CD4-positive, alpha-beta memory T cell (primary cell): ENCODE data around the gene SLC7A14. TPM values are rescaled to one million over a fixed set of nuclear protein-coding genes. Genes with fewer than 3 reads are reported as not detected.

Experiments used
- CTCF ChIA-PET: fragments of 350-600 bp; sonication (Branson Sonifier 250); formaldehyde crosslinking; loops from one replicate; lab custom pipeline; 2021; ENCODE audit warnings: inconsistent platforms; ENCODE audit not compliant: partially characterized antibody; lab: Charles Lee
- POLR2A ChIA-PET: fragments of 350-600 bp; sonication (Branson Sonifier 250); formaldehyde crosslinking; loops from one replicate; lab custom pipeline; 2021; ENCODE audit not compliant: partially characterized antibody; lab: Charles Lee
- DNase-seq, 5 donors: peaks; one replicate each; pipeline versions ENCODE4 v3.0.0 to v3.0.0-alpha.2; 2020 to 2022; ENCODE audit warnings: mixed read lengths in 1 of 5
- H3K27ac ChIP-seq: one replicate; pipeline ENCODE4 v1.7.0; 2013; ENCODE audit warnings: low read depth, low read length
- H3K27me3 ChIP-seq: 2 replicates; pipeline ENCODE4 v1.7.0; 2013; ENCODE audit warnings: mild to moderate bottlenecking, low read length, moderate library complexity; ENCODE audit not compliant: insufficient read depth
- H3K36me3 ChIP-seq: 2 replicates; pipeline ENCODE4 v1.7.0; 2013; ENCODE audit warnings: mild to moderate bottlenecking, low read length, moderate library complexity; ENCODE audit not compliant: insufficient read depth
- H3K4me1 ChIP-seq: 2 replicates; pipeline ENCODE4 v1.7.0; 2013; ENCODE audit warnings: mild to moderate bottlenecking, low read length, moderate library complexity; ENCODE audit not compliant: insufficient read depth
- H3K4me3 ChIP-seq, 2 donors: one replicate each; pipeline ENCODE4 v1.7.0; 2013; ENCODE audit warnings: low read length in 2 of 2, mild to moderate bottlenecking in 1 of 2
- H3K9me3 ChIP-seq, 2 donors: one replicate each; pipeline ENCODE4 v1.7.0; 2013; ENCODE audit warnings: low read length in 2 of 2, control low read depth in 1 of 2; ENCODE audit not compliant: control insufficient read depth in 1 of 2
- H3K27ac Mint-ChIP-seq, 7 donors: one replicate each; pipeline ENCODE4 v1.8.0; 2020 to 2021; ENCODE audit warnings: mixed read lengths in 7 of 7, mild to moderate bottlenecking in 6 of 7, inconsistent platforms in 3 of 7, moderate library complexity in 3 of 7
- H3K27me3 Mint-ChIP-seq, 2 donors: one replicate each; pipeline ENCODE4 v1.8.0; 2020 to 2021; ENCODE audit warnings: mixed read lengths in 2 of 2
- H3K36me3 Mint-ChIP-seq, 2 donors: one replicate each; pipeline ENCODE4 v1.8.0; 2020 to 2021; ENCODE audit warnings: mixed read lengths in 2 of 2, inconsistent platforms in 1 of 2, mild to moderate bottlenecking in 1 of 2
- H3K4me1 Mint-ChIP-seq, 4 donors: one replicate each; pipeline ENCODE4 v1.8.0; 2020 to 2021; ENCODE audit warnings: mixed read lengths in 4 of 4, mild to moderate bottlenecking in 1 of 4
- H3K4me3 Mint-ChIP-seq, 8 donors: one replicate each; pipeline ENCODE4 v1.8.0; 2020 to 2021; ENCODE audit warnings: mixed read lengths in 8 of 8, mild to moderate bottlenecking in 7 of 8, moderate library complexity in 6 of 8, inconsistent platforms in 3 of 8
- H3K9me3 Mint-ChIP-seq, 8 donors: one replicate each; pipeline ENCODE4 v1.8.0; 2020 to 2021; ENCODE audit warnings: mixed read lengths in 8 of 8, mild to moderate bottlenecking in 5 of 8, inconsistent platforms in 3 of 8, moderate library complexity in 1 of 8
- intact Hi-C: fragments of 100-400 bp; cut with micrococcal nuclease; formaldehyde crosslinking; loops from one replicate; pipeline ENCODE4 v1.15.1; 2023
- polyA plus RNA-seq, 2 donors: library from polyadenylated mRNA; unstranded; fragments of 300-500 nt; fragmentation: Illumina TruSeq; gene quantifications; one replicate each; pipeline ENCODE4 v1.2.3, GENCODE V29; 2021
- total RNA-seq, 2 experiments: library from RNA; stranded (reverse); gene quantifications; one replicate each; pipeline ENCODE4 v1.2.3, GENCODE V29; 2021

Gene SLC7A14
- total and polyA plus RNA-seq, 4 experiments from 2014 or later, result not detected

DNA sequence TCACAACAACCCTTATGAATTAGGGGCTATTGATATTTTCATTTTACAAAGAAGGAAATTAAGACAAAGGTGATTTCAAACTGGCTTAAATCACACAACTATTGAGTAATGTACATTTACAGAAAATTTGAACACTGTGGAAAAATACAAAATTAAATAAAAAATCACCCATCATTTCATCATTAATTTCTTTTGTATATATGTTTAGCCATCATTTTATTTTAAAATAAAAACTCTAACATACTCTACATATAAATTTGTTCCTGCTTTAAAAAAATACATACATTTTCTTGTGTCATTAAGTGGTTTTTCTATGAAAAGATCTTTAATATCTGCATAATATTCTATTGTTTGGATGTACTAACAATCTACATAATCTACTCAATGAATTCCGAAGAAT lies 147.0 kb downstream of the SLC7A14 start:
- CTCF ChIA-PET, result no interaction called here
- Histone ChIP-seq H3K27ac (no peak overlapping the region), H3K4me3 (no peak overlapping the region), H3K4me1 (no peaks in the 10 kb centered on the region), H3K27me3 (no peaks in the 10 kb centered on the region), H3K36me3 (no peaks in the 10 kb centered on the region), H3K9me3 (no peaks in the 10 kb centered on the region)
- Mint-ChIP-seq H3K4me3 (no peak overlapping the region), H3K4me1 (no peaks in the 10 kb centered on the region), H3K27ac (no peak overlapping the region), H3K9me3 (no peaks in the 10 kb centered on the region), H3K27me3 (peaks cover 15 to 16% of the 10 kb centered on the region in 2 donors), H3K36me3 (no peaks in the 10 kb centered on the region)
- no peak for DNase-seq
- intact Hi-C loops, result no loop called here
- POLR2A ChIA-PET, result no interaction called here

DNA sequence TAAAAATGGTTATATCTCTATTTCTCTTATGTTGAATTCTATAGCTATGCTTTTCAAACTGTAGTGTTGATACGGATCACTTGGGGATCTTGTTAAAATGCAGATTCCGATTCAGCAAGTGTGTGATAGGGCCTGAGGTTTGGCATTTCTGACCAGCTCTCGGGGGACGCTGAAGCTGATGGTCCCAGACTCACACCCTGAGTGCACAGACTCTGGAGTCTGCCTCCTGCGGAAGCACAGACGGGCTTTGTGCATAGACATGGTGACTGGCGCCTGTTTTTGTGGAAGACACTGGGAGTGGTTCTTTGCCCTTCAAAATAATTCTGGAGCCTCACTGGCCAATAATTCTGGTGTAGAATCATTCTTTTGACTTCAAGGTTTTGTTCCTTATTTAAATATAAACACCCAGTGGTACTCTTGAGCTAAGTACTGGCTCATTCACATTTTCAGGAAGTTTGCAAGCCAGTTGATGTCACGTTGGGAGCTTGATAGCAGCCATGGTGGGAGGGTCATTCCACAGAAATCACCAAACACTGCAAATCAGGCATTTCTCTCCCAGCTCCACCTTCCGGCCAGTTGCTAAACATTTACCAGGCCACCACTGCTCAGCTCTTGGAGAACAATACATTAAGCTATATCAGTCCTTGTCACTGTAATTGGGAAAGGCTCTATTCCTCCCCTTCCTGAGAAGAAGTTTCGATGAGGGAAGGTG lies 148.0 kb downstream of the SLC7A14 start:
- POLR2A ChIA-PET, result no interaction called here
- Histone ChIP-seq H3K27ac (no peak overlapping the region), H3K9me3 (no peaks in the 10 kb centered on the region), H3K4me1 (no peaks in the 10 kb centered on the region), H3K27me3 (no peaks in the 10 kb centered on the region), H3K4me3 (no peak overlapping the region), H3K36me3 (no peaks in the 10 kb centered on the region)
- Mint-ChIP-seq H3K27me3 (peaks cover 15 to 16% of the 10 kb centered on the region in 2 donors), H3K36me3 (no peaks in the 10 kb centered on the region), H3K9me3 (no peaks in the 10 kb centered on the region), H3K27ac (no peak overlapping the region), H3K4me1 (no peaks in the 10 kb centered on the region), H3K4me3 (no peak overlapping the region)
- CTCF ChIA-PET, result no interaction called here
- no peak for DNase-seq
- intact Hi-C loops, result no loop called here

DNA sequence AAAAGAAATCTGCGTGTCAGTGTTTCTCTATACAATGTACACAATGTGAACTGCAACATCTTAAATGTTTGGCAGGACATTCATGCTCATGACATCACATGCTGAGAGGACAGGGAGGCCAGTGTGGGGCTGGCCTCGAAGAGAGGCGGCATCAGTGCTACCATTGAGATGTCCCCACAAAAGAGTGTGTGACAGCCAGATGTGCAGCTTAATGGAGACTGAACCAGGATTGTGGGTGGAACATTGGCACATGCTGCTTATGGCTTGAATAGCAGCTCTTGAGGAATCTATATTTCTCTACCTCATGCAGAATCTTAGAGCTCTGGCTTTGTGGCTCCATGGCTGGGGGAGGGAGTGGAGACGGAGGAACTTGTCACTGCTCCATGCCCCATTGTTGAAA lies 148.7 kb downstream of the SLC7A14 start:
- Histone ChIP-seq H3K27ac (no peak overlapping the region), H3K4me1 (no peaks in the 10 kb centered on the region), H3K4me3 (no peak overlapping the region), H3K9me3 (no peaks in the 10 kb centered on the region), H3K27me3 (no peaks in the 10 kb centered on the region), H3K36me3 (no peaks in the 10 kb centered on the region)
- no peak for DNase-seq
- POLR2A ChIA-PET, result no interaction called here
- Mint-ChIP-seq H3K4me1 (no peaks in the 10 kb centered on the region), H3K4me3 (no peak overlapping the region), H3K27ac (no peak overlapping the region), H3K36me3 (no peaks in the 10 kb centered on the region), H3K27me3 (peaks cover 10 to 16% of the 10 kb centered on the region in 2 donors), H3K9me3 (no peaks in the 10 kb centered on the region)
- intact Hi-C loops, result no loop called here
- CTCF ChIA-PET, result no interaction called here

DNA sequence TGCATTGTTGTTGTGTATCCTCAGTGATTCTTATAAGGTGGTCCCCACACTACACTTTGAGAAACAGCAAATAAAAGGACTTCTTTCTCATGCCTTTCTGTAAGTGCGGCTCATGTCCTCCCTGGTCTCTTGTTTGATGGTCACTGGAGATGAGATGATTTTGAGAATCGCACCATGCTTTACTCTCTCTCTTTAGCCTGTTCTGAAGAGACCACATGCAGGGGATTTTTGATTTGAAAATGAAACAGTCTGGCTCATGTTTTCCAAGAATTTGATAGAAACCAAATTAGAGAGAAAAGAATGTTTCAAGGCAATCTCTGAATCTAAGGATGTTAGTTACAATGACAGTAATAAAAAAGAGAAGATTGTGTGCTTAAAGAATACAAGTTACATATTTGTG lies 149.2 kb downstream of the SLC7A14 start:
- no peaks in the 10 kb centered on the region for H3K36me3 ChIP-seq
- Mint-ChIP-seq H3K27me3 (peaks cover 6 to 16% of the 10 kb centered on the region in 2 donors), H3K4me1 (no peaks in the 10 kb centered on the region), H3K4me3 (no peak overlapping the region), H3K36me3 (no peaks in the 10 kb centered on the region), H3K9me3 (no peaks in the 10 kb centered on the region), H3K27ac (no peak overlapping the region)
- CTCF ChIA-PET, result no interaction called here
- no peak overlapping the region for H3K27ac ChIP-seq
- intact Hi-C loops, result no loop called here
- no peaks in the 10 kb centered on the region for H3K27me3 ChIP-seq
- no peak for DNase-seq
- H3K4me3 ChIP-seq, result no peak overlapping the region
- POLR2A ChIA-PET, result no interaction called here
- H3K4me1 ChIP-seq, result no peaks in the 10 kb centered on the region
- no peaks in the 10 kb centered on the region for H3K9me3 ChIP-seq

DNA sequence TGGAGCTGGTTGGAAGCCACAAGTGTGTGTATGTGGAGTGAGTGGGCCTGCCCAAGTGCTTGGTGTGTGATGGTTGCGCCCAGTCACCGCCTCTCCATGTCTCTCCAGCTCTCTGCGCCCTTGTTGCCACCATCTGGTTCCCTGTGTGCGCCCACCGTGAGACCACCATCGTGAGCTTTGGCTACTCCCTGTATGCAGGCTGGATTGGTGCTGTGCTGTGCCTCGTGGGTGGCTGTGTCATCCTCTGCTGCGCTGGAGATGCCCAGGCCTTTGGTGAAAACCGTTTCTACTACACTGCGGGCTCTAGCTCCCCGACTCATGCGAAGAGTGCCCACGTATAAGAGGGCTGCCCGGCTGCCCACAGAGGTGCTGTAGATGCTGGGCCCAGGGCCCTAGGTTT lies 153.5 kb downstream of the SLC7A14 start:
- no peaks in the 10 kb centered on the region for H3K9me3 Mint-ChIP-seq
- no peaks in the 10 kb centered on the region for H3K36me3 ChIP-seq
- no peak overlapping the region for H3K27ac Mint-ChIP-seq
- intact Hi-C loops, result no loop called here
- POLR2A ChIA-PET, result interaction anchor here (0.7 kb wide), 1 partner anchor 438 kb away, joined by 3 read pairs; the partner anchor contains the start of gene RPL22L1
- H3K9me3 ChIP-seq, result no peaks in the 10 kb centered on the region
- peaks cover 1 to 2% of the 10 kb centered on the region in 2 donors for H3K27me3 Mint-ChIP-seq
- no peak for DNase-seq
- CTCF ChIA-PET, result interaction anchor here (3.9 kb wide), 1 partner anchor 18 kb away, joined by 20 read pairs; no protein-coding TSS in a partner anchor
- peaks cover 12% of the 10 kb centered on the region for H3K4me1 ChIP-seq
- H3K27me3 ChIP-seq, result no peaks in the 10 kb centered on the region
- H3K4me1 Mint-ChIP-seq, result peaks cover 9 to 21% (median 14%) of the 10 kb centered on the region in 4 donors
- H3K36me3 Mint-ChIP-seq, result no peaks in the 10 kb centered on the region
- H3K27ac ChIP-seq, result no peak overlapping the region
- H3K4me3 ChIP-seq, result no peak overlapping the region
- no peak overlapping the region for H3K4me3 Mint-ChIP-seq

DNA sequence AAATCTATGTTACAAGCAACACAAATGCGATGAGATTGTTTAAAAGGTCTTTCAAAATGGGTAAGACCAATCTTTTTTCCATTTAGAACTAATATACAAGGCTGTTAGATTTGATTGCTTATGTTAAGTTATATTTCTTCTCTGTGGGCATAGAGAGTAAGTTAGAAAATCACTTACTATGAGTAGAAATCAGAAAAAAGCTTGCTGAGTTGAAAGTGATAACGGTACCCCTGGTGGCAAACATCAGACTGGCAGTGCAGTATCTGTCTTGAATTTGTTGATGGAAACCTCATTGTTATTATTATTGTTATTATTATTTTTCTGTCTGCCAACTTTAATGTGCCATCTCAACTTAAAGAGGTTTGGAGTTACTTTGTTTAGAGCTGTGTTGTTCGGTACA lies 154.8 kb downstream of the SLC7A14 start:
- intact Hi-C loops, result no loop called here
- Histone ChIP-seq H3K36me3 (no peaks in the 10 kb centered on the region), H3K9me3 (no peaks in the 10 kb centered on the region), H3K27ac (no peak overlapping the region), H3K4me3 (no peak overlapping the region), H3K27me3 (no peaks in the 10 kb centered on the region), H3K4me1 (peaks cover 12% of the 10 kb centered on the region)
- H3K36me3 Mint-ChIP-seq, result no peaks in the 10 kb centered on the region
- no peak for DNase-seq
- H3K4me3 Mint-ChIP-seq, result no peak overlapping the region
- POLR2A ChIA-PET, result no interaction called here
- no peak overlapping the region for H3K27ac Mint-ChIP-seq
- H3K9me3 Mint-ChIP-seq, result no peaks in the 10 kb centered on the region
- H3K27me3 Mint-ChIP-seq, result peaks cover 0 to 2% of the 10 kb centered on the region in 2 donors
- CTCF ChIA-PET, result interaction anchor here (1.8 to 3.9 kb wide), 2 partner anchors 13 to 16 kb away, joined by 4 to 20 read pairs; partner anchors contain the start of gene CLDN11
- peaks cover 9 to 21% (median 14%) of the 10 kb centered on the region in 4 donors for H3K4me1 Mint-ChIP-seq

DNA sequence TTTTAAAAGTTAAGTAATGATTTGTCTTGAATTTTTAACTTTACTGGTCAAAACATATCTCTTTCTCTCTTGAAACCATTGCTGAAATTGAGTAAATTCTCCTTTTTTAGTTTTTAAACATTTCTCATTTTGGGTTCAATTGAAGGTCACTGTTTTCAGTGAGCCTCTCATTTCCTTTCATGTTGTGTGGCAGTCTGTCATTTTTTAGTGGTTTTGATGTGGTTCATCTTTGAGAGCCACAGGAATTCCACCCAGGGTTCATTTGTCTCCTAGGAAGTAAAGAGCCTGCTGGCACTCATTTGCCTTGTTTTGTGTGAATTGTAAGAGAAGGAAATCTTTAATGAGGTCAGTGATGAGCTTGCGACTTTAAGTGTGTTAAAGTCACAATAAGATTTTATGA lies 156.8 kb downstream of the SLC7A14 start:
- H3K4me3 ChIP-seq, result no peak overlapping the region
- H3K27ac Mint-ChIP-seq, result peak overlapping the region in 1 of 7 donors; percentile 19
- POLR2A ChIA-PET, result no interaction called here
- peaks cover 2 to 6% of the 10 kb centered on the region in 2 donors for H3K27me3 Mint-ChIP-seq
- CTCF ChIA-PET, result interaction anchor here (1.8 kb wide), 1 partner anchor 11 kb away, joined by 4 read pairs; the partner anchor contains the start of gene CLDN11
- intact Hi-C loops, result no loop called here
- H3K36me3 ChIP-seq, result no peaks in the 10 kb centered on the region
- no peaks in the 10 kb centered on the region for H3K9me3 Mint-ChIP-seq
- H3K4me1 Mint-ChIP-seq, result peaks cover 9 to 21% (median 14%) of the 10 kb centered on the region in 4 donors
- H3K4me3 Mint-ChIP-seq, result peak overlapping the region in 2 of 8 donors; percentile 11 to 40
- peak in 1 of 5 donors; percentile 20 for DNase-seq
- H3K27ac ChIP-seq, result no peak overlapping the region
- H3K9me3 ChIP-seq, result no peaks in the 10 kb centered on the region
- peaks cover 12% of the 10 kb centered on the region for H3K4me1 ChIP-seq
- H3K36me3 Mint-ChIP-seq, result no peaks in the 10 kb centered on the region
- no peaks in the 10 kb centered on the region for H3K27me3 ChIP-seq
